GM20000 (cell line): ENCODE measurements around the gene ISCU.

Experiments used
- DNase-seq: peaks from one replicate; pipeline ENCODE4 v3.0.0; 2012; ENCODE audit warnings: low spot score
- CTCF ChIP-seq: IDR thresholded peaks from 2 replicates; pipeline ENCODE4 v1.5.1; 2012; ENCODE audit warnings: mild to moderate bottlenecking, control low read depth; ENCODE audit errors: extremely low read depth, missing control alignments

The ISCU gene

GRCh38 chr12:108610336-108610815, 48.0 kb downstream of the ISCU start:
- DNase-seq = no peak
- TF ChIP-seq CTCF = no peak

- no peak for TF ChIP-seq CTCF
- no peak for DNase-seq
Measured at GRCh38 chr12:108610856-108611605, 48.6 kb downstream of the ISCU start.

- DNase-seq = no peak
- TF ChIP-seq CTCF = peak; percentile 25
Measured at GRCh38 chr12:108611884-108612415, 49.6 kb downstream of the ISCU start.

GRCh38 chr12:108612788-108613282, 50.4 kb downstream of the ISCU start:
- DNase-seq = no peak

GRCh38 chr12:108613548-108613947, 51.2 kb downstream of the ISCU start:
- no peak for DNase-seq
- no peak for TF ChIP-seq CTCF

More at GRCh38 chr12:108612788-108613282, 50.4 kb downstream of the ISCU start:
- no peak for TF ChIP-seq CTCF

- TF ChIP-seq CTCF = no peak
- DNase-seq = no peak
Measured at GRCh38 chr12:108614041-108614440, 51.6 kb downstream of the ISCU start.

GRCh38 chr12:108614639-108615038, 52.2 kb downstream of the ISCU start:
- DNase-seq = no peak
- no peak for TF ChIP-seq CTCF
